ENCODE data around the gene CADPS. TPM values are rescaled to one million over a fixed set of nuclear protein-coding genes. Genes with fewer than 3 reads are reported as not detected.

Gene CADPS
- polyA plus RNA-seq, 3 donors = not detected

DNA sequence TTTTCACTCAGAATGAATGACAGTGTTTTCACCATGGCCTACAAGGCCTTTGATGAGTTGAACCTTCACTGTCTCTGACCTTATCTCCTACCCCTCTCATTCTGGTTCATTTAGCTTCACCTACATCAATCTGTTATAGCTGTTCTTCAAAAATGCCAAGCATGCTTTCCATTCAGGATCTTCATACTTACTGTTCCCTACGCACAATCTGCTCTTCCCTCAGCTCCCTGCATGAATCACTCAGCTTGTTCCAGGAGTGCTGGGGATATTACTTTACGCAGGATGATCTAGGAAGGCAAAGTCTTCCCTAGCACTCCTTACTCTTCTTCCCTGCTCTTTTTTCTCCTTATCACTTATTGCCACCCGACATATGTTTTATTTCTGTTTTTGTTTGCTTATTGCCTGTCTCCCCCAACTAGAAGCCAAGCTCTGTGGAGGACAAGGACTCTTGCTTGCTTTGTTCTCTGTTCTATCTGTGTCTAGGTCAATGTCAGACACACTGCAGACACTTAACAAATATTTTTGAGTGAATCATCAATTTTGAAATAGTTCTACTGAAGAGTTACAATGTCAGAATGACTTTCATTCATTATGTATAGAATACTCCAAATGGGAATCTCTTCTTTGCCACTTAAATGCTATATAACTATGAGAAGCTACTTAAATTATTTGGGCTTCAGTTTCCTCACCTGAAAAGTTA lies 263.5 kb downstream of the CADPS start:
- Histone ChIP-seq H3K27ac (ENCODE audit: low read depth in 1 of 2, low read length in 2 of 2) (no peak overlapping the region), H3K9me3 (replicated peaks in 1 of 2; ENCODE audit: control insufficient read depth in 1 of 2, insufficient read depth in 1 of 2, low read length in 2 of 2) (no peaks in the 10 kb centered on the region), H3K36me3 (replicated peaks in 1 of 2; ENCODE audit: control insufficient read depth in 1 of 2, insufficient read depth in 2 of 2, low read length in 2 of 2) (no peaks in the 10 kb centered on the region), H3K79me2 (ENCODE audit: insufficient read depth, low read length) (no peaks in the 10 kb centered on the region), H3K27me3 (ENCODE audit: control insufficient read depth in 2 of 2, insufficient read depth in 2 of 2, low read length in 2 of 2) (no peaks in the 10 kb centered on the region), H3K4me2 (replicated peaks; ENCODE audit: extremely low read depth, low read length, poor library complexity, severe bottlenecking) (no peak overlapping the region), H2AFZ (ENCODE audit: insufficient read depth, low read depth, low read length, poor library complexity, severe bottlenecking) (no peak overlapping the region), H4K20me1 (ENCODE audit: insufficient read depth, low read length) (no peaks in the 10 kb centered on the region), H3K4me3 (replicated peaks in 1 of 3; ENCODE audit: low read depth in 2 of 3, low read length in 3 of 3) (no peak overlapping the region), H3K9ac (ENCODE audit: insufficient read depth, low read length, poor library complexity, severe bottlenecking) (no peak overlapping the region), H3K4me1 (ENCODE audit: control insufficient read depth in 1 of 2, insufficient read depth in 2 of 2, low read length in 2 of 2) (no peaks in the 10 kb centered on the region)
- H3K36me3 Mint-ChIP-seq = no peaks in the 10 kb centered on the region
- no peak overlapping the region for H3K4me3 Mint-ChIP-seq
- WGBS (ENCODE audit: insufficient coverage) = no CpG with 5 or more reads among the region's 3 CpGs
- peaks cover 0 to 4% (median 1%) of the 10 kb centered on the region in 3 donors for H3K27me3 Mint-ChIP-seq (ENCODE audit: low read depth in 3 of 3)
- H3K27ac Mint-ChIP-seq = no peak overlapping the region
- intact Hi-C loops (cut with micrococcal nuclease) = no loop called here
- no peaks in the 10 kb centered on the region for H3K4me1 Mint-ChIP-seq
- peaks cover 0 to 1% (median 0%) of the 10 kb centered on the region in 7 donors for H3K9me3 Mint-ChIP-seq
- TF ChIP-seq, protein P1, sequence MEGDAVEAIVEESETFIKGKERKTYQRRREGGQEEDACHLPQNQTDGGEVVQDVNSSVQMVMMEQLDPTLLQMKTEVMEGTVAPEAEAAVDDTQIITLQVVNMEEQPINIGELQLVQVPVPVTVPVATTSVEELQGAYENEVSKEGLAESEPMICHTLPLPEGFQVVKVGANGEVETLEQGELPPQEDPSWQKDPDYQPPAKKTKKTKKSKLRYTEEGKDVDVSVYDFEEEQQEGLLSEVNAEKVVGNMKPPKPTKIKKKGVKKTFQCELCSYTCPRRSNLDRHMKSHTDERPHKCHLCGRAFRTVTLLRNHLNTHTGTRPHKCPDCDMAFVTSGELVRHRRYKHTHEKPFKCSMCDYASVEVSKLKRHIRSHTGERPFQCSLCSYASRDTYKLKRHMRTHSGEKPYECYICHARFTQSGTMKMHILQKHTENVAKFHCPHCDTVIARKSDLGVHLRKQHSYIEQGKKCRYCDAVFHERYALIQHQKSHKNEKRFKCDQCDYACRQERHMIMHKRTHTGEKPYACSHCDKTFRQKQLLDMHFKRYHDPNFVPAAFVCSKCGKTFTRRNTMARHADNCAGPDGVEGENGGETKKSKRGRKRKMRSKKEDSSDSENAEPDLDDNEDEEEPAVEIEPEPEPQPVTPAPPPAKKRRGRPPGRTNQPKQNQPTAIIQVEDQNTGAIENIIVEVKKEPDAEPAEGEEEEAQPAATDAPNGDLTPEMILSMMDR (IDR thresholded peaks at IDR 0.05) = no peak
- DNase-seq = no peak

DNA sequence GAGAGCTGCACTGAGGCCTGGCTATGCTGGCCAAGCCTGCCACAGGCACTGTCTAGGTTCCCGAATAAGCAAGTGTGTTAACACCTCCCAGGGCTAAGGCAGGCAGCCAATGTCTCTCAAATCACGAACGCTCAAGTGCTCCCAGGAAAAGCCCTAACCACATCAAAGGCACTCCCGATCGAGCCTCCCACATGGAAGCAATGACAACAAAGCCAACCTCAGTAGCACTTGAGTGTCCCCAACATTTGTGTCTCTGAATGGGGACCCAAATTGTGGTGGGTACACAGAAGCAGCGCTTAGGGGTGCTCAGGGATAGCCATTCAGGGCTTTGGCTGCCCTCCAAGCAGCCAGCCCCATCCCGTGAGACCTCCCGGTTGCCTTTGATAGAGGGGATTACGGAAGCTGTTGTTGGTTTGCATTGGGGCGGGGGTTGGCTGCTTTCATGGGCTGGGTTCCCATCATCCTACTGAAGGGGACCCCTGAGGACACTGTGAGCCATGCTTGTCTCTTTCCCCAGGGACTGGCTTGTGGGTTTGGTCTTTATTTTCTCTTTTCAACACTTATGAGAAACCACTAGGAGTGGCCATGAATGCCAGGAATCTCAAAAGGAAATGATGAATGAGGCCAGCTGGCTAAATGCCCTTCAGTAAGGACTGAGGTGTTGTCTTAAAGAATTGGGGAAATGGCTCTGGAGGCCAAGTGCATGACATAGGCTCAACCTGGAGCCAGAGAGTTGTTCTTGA lies 267.8 kb downstream of the CADPS start:
- Histone ChIP-seq H3K79me2 (ENCODE audit: insufficient read depth, low read length) (no peaks in the 10 kb centered on the region), H3K36me3 (replicated peaks in 1 of 2; ENCODE audit: control insufficient read depth in 1 of 2, insufficient read depth in 2 of 2, low read length in 2 of 2) (no peaks in the 10 kb centered on the region), H3K4me1 (ENCODE audit: control insufficient read depth in 1 of 2, insufficient read depth in 2 of 2, low read length in 2 of 2) (no peaks in the 10 kb centered on the region), H3K9ac (ENCODE audit: insufficient read depth, low read length, poor library complexity, severe bottlenecking) (no peak overlapping the region), H3K4me2 (replicated peaks; ENCODE audit: extremely low read depth, low read length, poor library complexity, severe bottlenecking) (no peak overlapping the region), H3K4me3 (replicated peaks in 1 of 3; ENCODE audit: low read depth in 2 of 3, low read length in 3 of 3) (no peak overlapping the region), H2AFZ (ENCODE audit: insufficient read depth, low read depth, low read length, poor library complexity, severe bottlenecking) (no peak overlapping the region), H3K27me3 (ENCODE audit: control insufficient read depth in 2 of 2, insufficient read depth in 2 of 2, low read length in 2 of 2) (no peaks in the 10 kb centered on the region), H4K20me1 (ENCODE audit: insufficient read depth, low read length) (no peaks in the 10 kb centered on the region), H3K27ac (ENCODE audit: low read depth in 1 of 2, low read length in 2 of 2) (no peak overlapping the region), H3K9me3 (replicated peaks in 1 of 2; ENCODE audit: control insufficient read depth in 1 of 2, insufficient read depth in 1 of 2, low read length in 2 of 2) (no peaks in the 10 kb centered on the region)
- intact Hi-C loops (cut with micrococcal nuclease) = no loop called here
- H3K9me3 Mint-ChIP-seq = peaks cover 0 to 3% (median 0%) of the 10 kb centered on the region in 7 donors
- no peak overlapping the region for H3K4me3 Mint-ChIP-seq
- no peaks in the 10 kb centered on the region for H3K36me3 Mint-ChIP-seq
- DNase-seq = no peak
- TF ChIP-seq, protein P1 (IDR thresholded peaks at IDR 0.05) = no peak
- no peaks in the 10 kb centered on the region for H3K4me1 Mint-ChIP-seq
- WGBS (ENCODE audit: insufficient coverage) = 79% methylated on average over 8 of the region's 10 CpGs
- H3K27ac Mint-ChIP-seq = no peak overlapping the region
- H3K27me3 Mint-ChIP-seq (ENCODE audit: low read depth in 3 of 3) = peaks cover 0 to 7% (median 5%) of the 10 kb centered on the region in 3 donors
